Measurements from ENCODE around the gene TCF7.

Gene TCF7

GRCh38 chr5:134131165-134131564 lies 16.7 kb downstream of the TCF7 start:
- no peak for DNase-seq (ENCODE audit: low spot score)

GRCh38 chr5:134131578-134132350 lies 17.3 kb downstream of the TCF7 start:
- no peak for DNase-seq (ENCODE audit: low spot score)

GRCh38 chr5:134132372-134133187 lies 18.1 kb downstream of the TCF7 start:
- DNase-seq (ENCODE audit: low spot score), result no peak

- no peak for DNase-seq (ENCODE audit: low spot score)
Observed at GRCh38 chr5:134133188-134133994, 18.9 kb downstream of the TCF7 start.

GRCh38 chr5:134133995-134134541 lies 19.6 kb downstream of the TCF7 start:
- DNase-seq (ENCODE audit: low spot score), result no peak

GRCh38 chr5:134135091-134135655 lies 20.7 kb downstream of the TCF7 start:
- no peak for DNase-seq (ENCODE audit: low spot score)

- DNase-seq (ENCODE audit: low spot score), result no peak
Observed at GRCh38 chr5:134136221-134136631, 21.7 kb downstream of the TCF7 start.

GRCh38 chr5:134136771-134137170 lies 22.3 kb downstream of the TCF7 start:
- DNase-seq (ENCODE audit: low spot score), result no peak

- DNase-seq (ENCODE audit: low spot score), result no peak
Observed at GRCh38 chr5:134138416-134139376, 24.2 kb downstream of the TCF7 start.

GRCh38 chr5:134139377-134139851 lies 24.9 kb downstream of the TCF7 start:
- DNase-seq (ENCODE audit: low spot score), result no peak

- no peak for DNase-seq (ENCODE audit: low spot score)
Observed at GRCh38 chr5:134139891-134140469, 25.5 kb downstream of the TCF7 start.

- DNase-seq (ENCODE audit: low spot score), result peak; percentile 81
Observed at GRCh38 chr5:134140530-134141201, 26.2 kb downstream of the TCF7 start.

- no peak for DNase-seq (ENCODE audit: low spot score)
Observed at GRCh38 chr5:134141331-134142050, 27.0 kb downstream of the TCF7 start.

- DNase-seq (ENCODE audit: low spot score), result no peak
Observed at GRCh38 chr5:134142052-134142451, 27.6 kb downstream of the TCF7 start.

GRCh38 chr5:134142806-134143205 lies 28.3 kb downstream of the TCF7 start:
- DNase-seq (ENCODE audit: low spot score), result no peak

- DNase-seq (ENCODE audit: low spot score), result no peak
Observed at GRCh38 chr5:134143431-134143830, 28.9 kb downstream of the TCF7 start.

GRCh38 chr5:134143944-134144941 lies 29.8 kb downstream of the TCF7 start:
- DNase-seq (ENCODE audit: low spot score), result no peak
